Measurements from ENCODE around the gene MAPRE3.

The MAPRE3 gene

GRCh38 chr2:26950246-26950645 lies 20.2 kb upstream of the MAPRE3 start:
- no peak for DNase-seq (ENCODE audit: low read depth in 2 of 2)

GRCh38 chr2:26951236-26951635 lies 19.2 kb upstream of the MAPRE3 start:
- no peak for DNase-seq (ENCODE audit: low read depth in 2 of 2)

More at GRCh38 chr2:26950246-26950645, 20.2 kb upstream of the MAPRE3 start:
- TF ChIP-seq CTCF (IDR thresholded peaks at IDR 0.05; ENCODE audit: low read depth, low read length), result no peak
- no peak overlapping the region for H3K4me3 ChIP-seq (replicated peaks in 1 of 2; ENCODE audit: low read depth in 2 of 2, low read length in 2 of 2)

GRCh38 chr2:26952374-26952773 lies 18.1 kb upstream of the MAPRE3 start:
- no peak for TF ChIP-seq CTCF (IDR thresholded peaks at IDR 0.05; ENCODE audit: low read depth, low read length)
- no peak for DNase-seq (ENCODE audit: low read depth in 2 of 2)
- no peak overlapping the region for H3K4me3 ChIP-seq (replicated peaks in 1 of 2; ENCODE audit: low read depth in 2 of 2, low read length in 2 of 2)

More at GRCh38 chr2:26951236-26951635, 19.2 kb upstream of the MAPRE3 start:
- no peak for TF ChIP-seq CTCF (IDR thresholded peaks at IDR 0.05; ENCODE audit: low read depth, low read length)
- no peak overlapping the region for H3K4me3 ChIP-seq (replicated peaks in 1 of 2; ENCODE audit: low read depth in 2 of 2, low read length in 2 of 2)

GRCh38 chr2:26954135-26954534 lies 16.3 kb upstream of the MAPRE3 start:
- no peak overlapping the region for H3K4me3 ChIP-seq (replicated peaks in 1 of 2; ENCODE audit: low read depth in 2 of 2, low read length in 2 of 2)
- TF ChIP-seq CTCF (IDR thresholded peaks at IDR 0.05; ENCODE audit: low read depth, low read length), result no peak
- DNase-seq (ENCODE audit: low read depth in 2 of 2), result no peak

- TF ChIP-seq CTCF (IDR thresholded peaks at IDR 0.05; ENCODE audit: low read depth, low read length), result no peak
These were observed 13.4 kb upstream of the MAPRE3 start for GRCh38 chr2:26957041-26957440.

GRCh38 chr2:26957534-26957933 lies 12.9 kb upstream of the MAPRE3 start:
- no peak for TF ChIP-seq CTCF (IDR thresholded peaks at IDR 0.05; ENCODE audit: low read depth, low read length)
- no peak overlapping the region for H3K4me3 ChIP-seq (replicated peaks in 1 of 2; ENCODE audit: low read depth in 2 of 2, low read length in 2 of 2)
- DNase-seq (ENCODE audit: low read depth in 2 of 2), result no peak

More at GRCh38 chr2:26957041-26957440, 13.4 kb upstream of the MAPRE3 start:
- DNase-seq (ENCODE audit: low read depth in 2 of 2), result no peak
- no peak overlapping the region for H3K4me3 ChIP-seq (replicated peaks in 1 of 2; ENCODE audit: low read depth in 2 of 2, low read length in 2 of 2)

- no peak for DNase-seq (ENCODE audit: low read depth in 2 of 2)
- H3K4me3 ChIP-seq (replicated peaks in 1 of 2; ENCODE audit: low read depth in 2 of 2, low read length in 2 of 2), result no peak overlapping the region
- no peak for TF ChIP-seq CTCF (IDR thresholded peaks at IDR 0.05; ENCODE audit: low read depth, low read length)
These were observed 11.1 kb upstream of the MAPRE3 start for GRCh38 chr2:26959331-26959730.
